ENCODE data around the gene ELL2.

DNA sequence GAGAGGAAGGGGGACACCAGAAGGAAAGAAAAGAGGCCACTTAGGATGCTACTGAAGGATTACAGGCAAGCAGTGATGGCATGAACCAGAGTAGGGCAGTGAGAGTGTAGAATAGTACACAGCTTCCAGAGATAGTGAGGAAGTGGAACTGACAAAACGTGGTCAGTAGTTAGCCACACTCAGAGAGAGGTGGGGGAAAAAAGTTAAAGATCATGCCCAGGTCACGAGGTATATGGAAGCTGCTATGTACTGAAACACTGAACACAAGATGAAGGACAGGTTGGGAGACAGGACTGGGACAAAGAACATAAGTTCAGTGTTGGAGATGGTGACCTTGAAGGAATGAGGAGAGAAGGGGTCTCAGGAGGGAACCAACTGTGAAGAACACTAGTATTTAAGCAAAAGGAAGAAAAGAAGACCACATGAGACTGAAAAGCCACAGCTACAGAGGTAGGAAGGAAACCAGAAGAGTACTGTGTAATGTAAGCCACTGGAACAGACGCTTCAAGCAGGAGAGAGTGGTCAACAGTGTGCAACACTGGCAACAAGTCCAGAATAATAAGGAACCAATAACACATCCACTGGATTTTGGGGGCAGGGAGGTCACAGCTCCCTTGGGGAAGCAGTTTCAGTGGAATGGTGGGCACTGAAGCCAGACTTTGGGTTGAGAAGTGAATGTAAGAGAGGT lies 45.5 kb downstream of the ELL2 start:
- TF ChIP-seq, protein P1, sequence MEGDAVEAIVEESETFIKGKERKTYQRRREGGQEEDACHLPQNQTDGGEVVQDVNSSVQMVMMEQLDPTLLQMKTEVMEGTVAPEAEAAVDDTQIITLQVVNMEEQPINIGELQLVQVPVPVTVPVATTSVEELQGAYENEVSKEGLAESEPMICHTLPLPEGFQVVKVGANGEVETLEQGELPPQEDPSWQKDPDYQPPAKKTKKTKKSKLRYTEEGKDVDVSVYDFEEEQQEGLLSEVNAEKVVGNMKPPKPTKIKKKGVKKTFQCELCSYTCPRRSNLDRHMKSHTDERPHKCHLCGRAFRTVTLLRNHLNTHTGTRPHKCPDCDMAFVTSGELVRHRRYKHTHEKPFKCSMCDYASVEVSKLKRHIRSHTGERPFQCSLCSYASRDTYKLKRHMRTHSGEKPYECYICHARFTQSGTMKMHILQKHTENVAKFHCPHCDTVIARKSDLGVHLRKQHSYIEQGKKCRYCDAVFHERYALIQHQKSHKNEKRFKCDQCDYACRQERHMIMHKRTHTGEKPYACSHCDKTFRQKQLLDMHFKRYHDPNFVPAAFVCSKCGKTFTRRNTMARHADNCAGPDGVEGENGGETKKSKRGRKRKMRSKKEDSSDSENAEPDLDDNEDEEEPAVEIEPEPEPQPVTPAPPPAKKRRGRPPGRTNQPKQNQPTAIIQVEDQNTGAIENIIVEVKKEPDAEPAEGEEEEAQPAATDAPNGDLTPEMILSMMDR (IDR thresholded peaks at IDR 0.05; ENCODE audit: low read length) = no peak
- TF ChIP-seq EZH2phosphoT487 (IDR thresholded peaks at IDR 0.05; ENCODE audit: low read length) (no peak), EZH2 (optimal IDR thresholded peaks at IDR 0.05; ENCODE audit: low read depth, low read length) (no peak)
